OCI-LY3 (cell line): Measurements from ENCODE around the gene EYS.

Experiments
- EZH2phosphoT487 ChIP-seq: fragments of 200-600 bp; shearing (Covaris generic); IDR thresholded peaks from 2 replicates; pipeline ENCODE4 v1.6.1; 2018; ENCODE audit warnings: antibody characterized with exemption, mixed run types, low read depth
- TF ChIP-seq, protein P1 (sequence below): fragments of 200-600, 300-600 bp; sonication (generic); IDR thresholded peaks from 2 replicates; pipeline ENCODE4 v1.5.1; 2014; ENCODE audit warnings: antibody characterized with exemption, low read length, low read depth

DNA sequence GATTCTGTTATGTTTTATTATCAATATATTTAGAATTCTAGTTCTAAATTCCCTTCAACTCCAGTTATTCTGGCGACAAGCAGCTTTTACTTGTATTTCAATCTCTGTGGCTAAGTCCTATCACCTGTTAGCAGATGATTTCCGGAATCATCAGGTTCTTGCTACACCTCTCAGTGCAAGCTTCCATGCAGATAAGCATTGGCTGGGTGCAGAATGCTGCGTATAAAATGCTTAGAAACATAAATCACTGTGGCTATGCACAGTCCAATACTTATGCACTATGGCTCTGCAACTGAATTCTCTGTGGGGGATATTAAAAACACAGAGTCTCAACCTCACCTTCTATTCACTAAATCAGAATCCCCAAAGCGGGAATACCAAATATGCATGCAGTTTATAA lies 720.0 kb downstream of the EYS start:
- TF ChIP-seq, protein P1, sequence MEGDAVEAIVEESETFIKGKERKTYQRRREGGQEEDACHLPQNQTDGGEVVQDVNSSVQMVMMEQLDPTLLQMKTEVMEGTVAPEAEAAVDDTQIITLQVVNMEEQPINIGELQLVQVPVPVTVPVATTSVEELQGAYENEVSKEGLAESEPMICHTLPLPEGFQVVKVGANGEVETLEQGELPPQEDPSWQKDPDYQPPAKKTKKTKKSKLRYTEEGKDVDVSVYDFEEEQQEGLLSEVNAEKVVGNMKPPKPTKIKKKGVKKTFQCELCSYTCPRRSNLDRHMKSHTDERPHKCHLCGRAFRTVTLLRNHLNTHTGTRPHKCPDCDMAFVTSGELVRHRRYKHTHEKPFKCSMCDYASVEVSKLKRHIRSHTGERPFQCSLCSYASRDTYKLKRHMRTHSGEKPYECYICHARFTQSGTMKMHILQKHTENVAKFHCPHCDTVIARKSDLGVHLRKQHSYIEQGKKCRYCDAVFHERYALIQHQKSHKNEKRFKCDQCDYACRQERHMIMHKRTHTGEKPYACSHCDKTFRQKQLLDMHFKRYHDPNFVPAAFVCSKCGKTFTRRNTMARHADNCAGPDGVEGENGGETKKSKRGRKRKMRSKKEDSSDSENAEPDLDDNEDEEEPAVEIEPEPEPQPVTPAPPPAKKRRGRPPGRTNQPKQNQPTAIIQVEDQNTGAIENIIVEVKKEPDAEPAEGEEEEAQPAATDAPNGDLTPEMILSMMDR = no peak
- no peak for TF ChIP-seq EZH2phosphoT487
